ENCODE results near the gene RTN4R. TPM values are rescaled to one million over a fixed set of nuclear protein-coding genes. Genes with fewer than 3 reads are reported as not detected.

RTN4R gene
- total and polyA plus RNA-seq, 5 experiments from 2014 or later = 4.3 to 5.6 (median 5.0) TPM

GRCh38 chr22:20261848-20262581 lies 6.1 kb downstream of the RTN4R start:
- ATAC-seq = no peak
- Mint-ChIP-seq H3K9me3 (peaks cover 0 to 2% (median 0%) of the 10 kb centered on the region in 9 donors), H3K36me3 (no peaks in the 10 kb centered on the region), H3K4me3 (peak overlapping the region in 1 of 10 donors; percentile 20), H3K27ac (peak overlapping the region in 4 of 10 donors; percentile 38 to 66 (median 52)), H3K27me3 (no peaks in the 10 kb centered on the region), H3K4me1 (peaks cover 2 to 16% (median 9%) of the 10 kb centered on the region in 4 donors)
- no peak for DNase-seq
- POLR2A ChIA-PET = no interaction called here

GRCh38 chr22:20260071-20260765 lies 7.9 kb downstream of the RTN4R start:
- no peak overlapping the region for H3K4me3 Mint-ChIP-seq
- ATAC-seq = no peak
- H3K9me3 Mint-ChIP-seq = no peaks in the 10 kb centered on the region
- H3K27me3 Mint-ChIP-seq = no peaks in the 10 kb centered on the region
- H3K4me1 Mint-ChIP-seq = peaks cover 0 to 8% (median 4%) of the 10 kb centered on the region in 4 donors
- no peak overlapping the region for H3K27ac Mint-ChIP-seq
- DNase-seq = no peak
- no peaks in the 10 kb centered on the region for H3K36me3 Mint-ChIP-seq
- POLR2A ChIA-PET = no interaction called here

- no peak for DNase-seq
Measured at GRCh38 chr22:20259327-20259688, 8.8 kb downstream of the RTN4R start.

GRCh38 chr22:20258584-20259326 lies 9.4 kb downstream of the RTN4R start:
- Mint-ChIP-seq H3K36me3 (no peaks in the 10 kb centered on the region), H3K4me3 (no peak overlapping the region), H3K27me3 (no peaks in the 10 kb centered on the region), H3K4me1 (peaks cover 8 to 15% (median 9%) of the 10 kb centered on the region in 4 donors), H3K27ac (peak overlapping the region in 1 of 10 donors; percentile 12), H3K9me3 (no peaks in the 10 kb centered on the region)
- POLR2A ChIA-PET = interaction anchor here (1.8 kb wide), 1 partner anchor 12 kb away, joined by 6 read pairs; no protein-coding TSS in a partner anchor
- DNase-seq (no peak), ATAC-seq (no peak)

More at GRCh38 chr22:20259327-20259688, 8.8 kb downstream of the RTN4R start:
- Mint-ChIP-seq H3K36me3 (no peaks in the 10 kb centered on the region), H3K9me3 (no peaks in the 10 kb centered on the region), H3K27ac (no peak overlapping the region), H3K4me3 (no peak overlapping the region), H3K4me1 (peaks cover 8 to 14% (median 11%) of the 10 kb centered on the region in 4 donors), H3K27me3 (no peaks in the 10 kb centered on the region)
- ATAC-seq = no peak
- POLR2A ChIA-PET = interaction anchor here (1.8 kb wide), 1 partner anchor 13 kb away, joined by 6 read pairs; no protein-coding TSS in a partner anchor

- DNase-seq (no peak), ATAC-seq (no peak)
- H3K27me3 Mint-ChIP-seq = no peaks in the 10 kb centered on the region
- H3K4me3 Mint-ChIP-seq = no peak overlapping the region
- peaks cover 8 to 16% (median 9%) of the 10 kb centered on the region in 4 donors for H3K4me1 Mint-ChIP-seq
- H3K9me3 Mint-ChIP-seq = no peaks in the 10 kb centered on the region
- POLR2A ChIA-PET = interaction anchor here (1.8 kb wide), 1 partner anchor 11 kb away, joined by 6 read pairs; no protein-coding TSS in a partner anchor
- H3K36me3 Mint-ChIP-seq = no peaks in the 10 kb centered on the region
- H3K27ac Mint-ChIP-seq = no peak overlapping the region
Measured at GRCh38 chr22:20258021-20258299, 10.2 kb downstream of the RTN4R start.

- H3K36me3 Mint-ChIP-seq = no peaks in the 10 kb centered on the region
Measured at GRCh38 chr22:20257212-20258020, 10.7 kb downstream of the RTN4R start.

GRCh38 chr22:20256551-20257211 lies 11.4 kb downstream of the RTN4R start:
- Mint-ChIP-seq H3K9me3 (no peaks in the 10 kb centered on the region), H3K36me3 (no peaks in the 10 kb centered on the region), H3K4me3 (no peak overlapping the region), H3K27me3 (no peaks in the 10 kb centered on the region), H3K4me1 (peaks cover 8 to 16% (median 9%) of the 10 kb centered on the region in 4 donors), H3K27ac (peak overlapping the region in 4 of 10 donors; percentile 22 to 50 (median 34))
- no peak for DNase-seq
- POLR2A ChIA-PET = no interaction called here
- no peak for ATAC-seq

More at GRCh38 chr22:20257212-20258020, 10.7 kb downstream of the RTN4R start:
- H3K27ac Mint-ChIP-seq = no peak overlapping the region
- ATAC-seq (no peak), DNase-seq (no peak)
- POLR2A ChIA-PET = interaction anchor here (0.6 to 1.8 kb wide), 2 partner anchors 11 to 308 kb away, joined by 3 to 6 read pairs; no protein-coding TSS in a partner anchor
- H3K27me3 Mint-ChIP-seq = no peaks in the 10 kb centered on the region
- no peak overlapping the region for H3K4me3 Mint-ChIP-seq
- no peaks in the 10 kb centered on the region for H3K9me3 Mint-ChIP-seq
- H3K4me1 Mint-ChIP-seq = peaks cover 8 to 16% (median 9%) of the 10 kb centered on the region in 4 donors

GRCh38 chr22:20256027-20256426 lies 12.1 kb downstream of the RTN4R start:
- H3K36me3 Mint-ChIP-seq = no peaks in the 10 kb centered on the region
- ATAC-seq (no peak), DNase-seq (no peak)
- H3K27me3 Mint-ChIP-seq = no peaks in the 10 kb centered on the region
- H3K4me3 Mint-ChIP-seq = no peak overlapping the region
- H3K4me1 Mint-ChIP-seq = peaks cover 8 to 16% (median 9%) of the 10 kb centered on the region in 4 donors
- no peaks in the 10 kb centered on the region for H3K9me3 Mint-ChIP-seq
- peak overlapping the region in 3 of 10 donors; percentile 11 to 50 (median 22) for H3K27ac Mint-ChIP-seq
- POLR2A ChIA-PET = no interaction called here

GRCh38 chr22:20254975-20255946 lies 12.9 kb downstream of the RTN4R start:
- DNase-seq (no peak), ATAC-seq (no peak)
- Mint-ChIP-seq H3K27ac (peak overlapping the region in 5 of 10 donors; percentile 22 to 78 (median 37)), H3K9me3 (no peaks in the 10 kb centered on the region), H3K36me3 (no peaks in the 10 kb centered on the region), H3K4me3 (no peak overlapping the region), H3K27me3 (no peaks in the 10 kb centered on the region), H3K4me1 (peaks cover 9 to 21% (median 11%) of the 10 kb centered on the region in 4 donors)
- POLR2A ChIA-PET = interaction anchor here (1.1 kb wide), 1 partner anchor 9 kb away, joined by 5 read pairs; no protein-coding TSS in a partner anchor

GRCh38 chr22:20253161-20253560 lies 15.0 kb downstream of the RTN4R start:
- Mint-ChIP-seq H3K27me3 (no peaks in the 10 kb centered on the region), H3K4me3 (no peak overlapping the region), H3K4me1 (peaks cover 9 to 23% (median 12%) of the 10 kb centered on the region in 4 donors), H3K27ac (peak overlapping the region in 4 of 10 donors; percentile 2 to 66 (median 26)), H3K36me3 (no peaks in the 10 kb centered on the region), H3K9me3 (no peaks in the 10 kb centered on the region)
- ATAC-seq = no peak
- no peak for DNase-seq
- POLR2A ChIA-PET = interaction anchor here (1.0 kb wide), 1 partner anchor 11 kb away, joined by 3 read pairs; no protein-coding TSS in a partner anchor

GRCh38 chr22:20251981-20252380 lies 16.1 kb downstream of the RTN4R start:
- H3K4me1 Mint-ChIP-seq = peaks cover 9 to 28% (median 12%) of the 10 kb centered on the region in 4 donors

More at GRCh38 chr22:20251981-20252380, 16.1 kb downstream of the RTN4R start:
- no peaks in the 10 kb centered on the region for H3K27me3 Mint-ChIP-seq
- H3K9me3 Mint-ChIP-seq = no peaks in the 10 kb centered on the region
- no peak overlapping the region for H3K4me3 Mint-ChIP-seq
- no peak overlapping the region for H3K27ac Mint-ChIP-seq
- DNase-seq (no peak), ATAC-seq (no peak)
- H3K36me3 Mint-ChIP-seq = no peaks in the 10 kb centered on the region
- POLR2A ChIA-PET = no interaction called here
